Mucosa of rectum (tissue), 2 donors: ENCODE measurements around the gene ZNF729.
"Not testable (repeated sequence)": the region's sequence is repeated elsewhere in the genome, so short reads cannot be mapped to it uniquely, and the experiment has no call there.

ENCODE experiments used
- H3K27ac ChIP-seq, 2 donors: one replicate each; pipeline ENCODE4 v1.7.0; 2013; ENCODE audit warnings: inconsistent platforms in 2 of 2, low read depth in 2 of 2, low read length in 2 of 2
- H3K27me3 ChIP-seq, 2 donors: one replicate each; pipeline ENCODE4 v1.7.0; 2013; ENCODE audit warnings: low read length in 2 of 2; ENCODE audit not compliant: control insufficient read depth in 2 of 2, insufficient read depth in 2 of 2
- H3K36me3 ChIP-seq, 2 donors: one replicate each; pipeline ENCODE4 v1.7.0; 2013; ENCODE audit warnings: low read length in 2 of 2; ENCODE audit not compliant: control insufficient read depth in 2 of 2, insufficient read depth in 2 of 2
- H3K4me1 ChIP-seq, 2 donors: one replicate each; pipeline ENCODE4 v1.7.0; 2013; ENCODE audit warnings: low read length in 2 of 2, mild to moderate bottlenecking in 1 of 2; ENCODE audit not compliant: control insufficient read depth in 2 of 2, insufficient read depth in 2 of 2
- H3K4me3 ChIP-seq, 2 donors: one replicate each; pipeline ENCODE4 v1.7.0; 2013; ENCODE audit warnings: low read length in 2 of 2
- H3K9ac ChIP-seq, 2 donors: one replicate each; pipeline ENCODE4 v1.7.0; 2013; ENCODE audit warnings: low read length in 2 of 2, low read depth in 1 of 2, mild to moderate bottlenecking in 1 of 2
- H3K9me3 ChIP-seq, 2 donors: one replicate each; pipeline ENCODE4 v1.7.0; 2013; ENCODE audit warnings: low read length in 2 of 2; ENCODE audit not compliant: control insufficient read depth in 2 of 2
- donor health status: healthy.
- donor health status: Normal muscosa, but diverticular disease.

ZNF729 gene

GRCh38 chr19:22286151-22286810 lies at the start of gene ZNF729:
Gene ZNF729 (plus strand): TSS chr19:22286441. CDS start chr19:22286526, 85 bp downstream.
- no peaks in the 10 kb centered on the region for H3K9me3 ChIP-seq
- no peak within 1 kb of the TSS for H3K27ac ChIP-seq
- H3K4me3 ChIP-seq = no peak within 1 kb of the TSS
- peaks cover 0 to 1% of the 10 kb centered on the region in 2 donors for H3K27me3 ChIP-seq
- H3K4me1 ChIP-seq = no peaks in the 10 kb centered on the region
- no peaks in the 10 kb centered on the region for H3K36me3 ChIP-seq
- H3K9ac ChIP-seq = no peak within 1 kb of the TSS

GRCh38 chr19:22256856-22257255 lies 29.4 kb upstream of the ZNF729 start:
- H3K9ac ChIP-seq = no peak overlapping the region
- H3K9me3 ChIP-seq = peaks cover 0 to 8% of the 10 kb centered on the region in 2 donors
- no peaks in the 10 kb centered on the region for H3K36me3 ChIP-seq

GRCh38 chr19:22257381-22257780 lies 28.9 kb upstream of the ZNF729 start:
- H3K9ac ChIP-seq = no peak overlapping the region
- H3K27me3 ChIP-seq = no peaks in the 10 kb centered on the region
- no peak overlapping the region for H3K27ac ChIP-seq
- H3K4me3 ChIP-seq = no peak overlapping the region
- peaks cover 0 to 11% of the 10 kb centered on the region in 2 donors for H3K9me3 ChIP-seq
- no peaks in the 10 kb centered on the region for H3K4me1 ChIP-seq
- no peaks in the 10 kb centered on the region for H3K36me3 ChIP-seq

More at GRCh38 chr19:22256856-22257255, 29.4 kb upstream of the ZNF729 start:
- H3K27ac ChIP-seq = no peak overlapping the region
- H3K27me3 ChIP-seq = no peaks in the 10 kb centered on the region
- no peaks in the 10 kb centered on the region for H3K4me1 ChIP-seq
- no peak overlapping the region for H3K4me3 ChIP-seq

- H3K27ac ChIP-seq = no peak overlapping the region
- H3K4me3 ChIP-seq = no peak overlapping the region
- peaks cover 0 to 11% of the 10 kb centered on the region in 2 donors for H3K9me3 ChIP-seq
- no peaks in the 10 kb centered on the region for H3K27me3 ChIP-seq
- H3K9ac ChIP-seq = no peak overlapping the region
- H3K4me1 ChIP-seq = no peaks in the 10 kb centered on the region
- H3K36me3 ChIP-seq = no peaks in the 10 kb centered on the region
Measured at GRCh38 chr19:22257916-22258315, 28.3 kb upstream of the ZNF729 start.

- Histone ChIP-seq H3K9ac (no peak overlapping the region), H3K27ac (no peak overlapping the region), H3K4me3 (no peak overlapping the region), H3K27me3 (no peaks in the 10 kb centered on the region), H3K4me1 (no peaks in the 10 kb centered on the region), H3K36me3 (no peaks in the 10 kb centered on the region), H3K9me3 (peaks cover 3 to 11% of the 10 kb centered on the region in 2 donors)
Measured at GRCh38 chr19:22260499-22260898, 25.7 kb upstream of the ZNF729 start.

- H3K9me3 ChIP-seq = peaks cover 9 to 16% of the 10 kb centered on the region in 2 donors
- H3K27me3 ChIP-seq = no peaks in the 10 kb centered on the region
- H3K4me3 ChIP-seq = no peak overlapping the region
- no peaks in the 10 kb centered on the region for H3K36me3 ChIP-seq
- H3K9ac ChIP-seq = no peak overlapping the region
- H3K27ac ChIP-seq = no peak overlapping the region
- no peaks in the 10 kb centered on the region for H3K4me1 ChIP-seq
Measured at GRCh38 chr19:22261596-22261995, 24.6 kb upstream of the ZNF729 start.

GRCh38 chr19:22263121-22263520 lies 23.1 kb upstream of the ZNF729 start:
- Histone ChIP-seq H3K4me1 (no peaks in the 10 kb centered on the region), H3K9ac (no peak overlapping the region), H3K27ac (no peak overlapping the region), H3K4me3 (no peak overlapping the region), H3K9me3 (peaks cover 9 to 16% of the 10 kb centered on the region in 2 donors), H3K27me3 (no peaks in the 10 kb centered on the region), H3K36me3 (no peaks in the 10 kb centered on the region)

GRCh38 chr19:22321554-22321953 lies 35.3 kb downstream of the ZNF729 start:
- not testable (repeated sequence) for H3K27me3 ChIP-seq, H3K36me3 ChIP-seq, H3K4me3 ChIP-seq, H3K9ac ChIP-seq, H3K9me3 ChIP-seq, H3K4me1 ChIP-seq, H3K27ac ChIP-seq

- H3K9me3 ChIP-seq = peaks cover 5 to 8% of the 10 kb centered on the region in 2 donors
- no peak overlapping the region for H3K27ac ChIP-seq
- no peak overlapping the region for H3K4me3 ChIP-seq
- no peak overlapping the region for H3K9ac ChIP-seq
- H3K36me3 ChIP-seq = no peaks in the 10 kb centered on the region
- H3K27me3 ChIP-seq = no peaks in the 10 kb centered on the region
- H3K4me1 ChIP-seq = no peaks in the 10 kb centered on the region
Measured at GRCh38 chr19:22326219-22326618, 40.0 kb downstream of the ZNF729 start.

- Histone ChIP-seq H3K9me3 (peaks cover 5 to 13% of the 10 kb centered on the region in 2 donors), H3K27ac (no peak overlapping the region), H3K36me3 (no peaks in the 10 kb centered on the region), H3K4me1 (no peaks in the 10 kb centered on the region), H3K27me3 (no peaks in the 10 kb centered on the region), H3K4me3 (no peak overlapping the region), H3K9ac (no peak overlapping the region)
Measured at GRCh38 chr19:22327321-22327720, 41.1 kb downstream of the ZNF729 start.
